ENCODE data around the gene FAM83C.

FAM83C gene

DNA sequence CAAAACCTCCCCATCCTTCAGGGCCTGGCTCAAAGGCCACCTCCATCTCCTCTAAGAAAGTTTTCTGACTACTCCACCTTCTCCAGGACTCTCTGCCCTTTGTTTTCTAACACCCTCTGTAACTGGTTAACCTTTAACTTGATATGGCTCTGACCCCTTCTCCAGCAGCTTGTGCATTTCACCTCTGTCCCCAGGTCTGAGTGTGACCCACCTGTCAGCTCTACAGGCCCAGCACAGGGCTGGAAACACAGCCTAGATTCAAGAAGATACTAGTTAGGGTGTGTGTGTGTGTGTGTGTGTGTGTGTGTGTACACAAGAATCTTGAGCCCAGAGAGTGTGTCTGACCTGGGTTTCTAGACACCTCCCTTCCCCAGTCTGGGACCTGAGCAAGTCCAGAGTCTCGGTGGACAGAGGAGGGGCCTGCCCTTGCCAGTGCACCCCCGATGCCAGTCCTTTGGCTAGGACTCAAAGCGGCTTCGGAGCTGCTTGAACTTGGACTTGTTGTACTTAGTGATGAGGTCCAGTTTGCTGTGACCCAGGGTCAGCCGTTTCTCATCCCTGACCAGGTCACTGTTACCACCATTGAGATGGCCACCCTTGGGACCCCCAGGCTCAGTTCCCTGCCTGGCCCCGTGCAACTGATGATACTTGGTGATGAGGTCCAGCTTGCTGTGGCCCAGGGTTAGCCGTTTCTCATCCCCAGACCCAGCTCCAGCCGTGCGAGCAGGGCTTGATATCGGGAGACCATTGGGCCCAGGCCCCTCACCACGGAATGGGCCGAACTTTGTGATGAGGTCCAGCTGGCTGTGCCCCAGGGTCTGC is 5.9 kb downstream of the FAM83C start:
- H3K27ac ChIP-seq: peak overlapping the region; percentile 85
- TF ChIP-seq, protein P1, sequence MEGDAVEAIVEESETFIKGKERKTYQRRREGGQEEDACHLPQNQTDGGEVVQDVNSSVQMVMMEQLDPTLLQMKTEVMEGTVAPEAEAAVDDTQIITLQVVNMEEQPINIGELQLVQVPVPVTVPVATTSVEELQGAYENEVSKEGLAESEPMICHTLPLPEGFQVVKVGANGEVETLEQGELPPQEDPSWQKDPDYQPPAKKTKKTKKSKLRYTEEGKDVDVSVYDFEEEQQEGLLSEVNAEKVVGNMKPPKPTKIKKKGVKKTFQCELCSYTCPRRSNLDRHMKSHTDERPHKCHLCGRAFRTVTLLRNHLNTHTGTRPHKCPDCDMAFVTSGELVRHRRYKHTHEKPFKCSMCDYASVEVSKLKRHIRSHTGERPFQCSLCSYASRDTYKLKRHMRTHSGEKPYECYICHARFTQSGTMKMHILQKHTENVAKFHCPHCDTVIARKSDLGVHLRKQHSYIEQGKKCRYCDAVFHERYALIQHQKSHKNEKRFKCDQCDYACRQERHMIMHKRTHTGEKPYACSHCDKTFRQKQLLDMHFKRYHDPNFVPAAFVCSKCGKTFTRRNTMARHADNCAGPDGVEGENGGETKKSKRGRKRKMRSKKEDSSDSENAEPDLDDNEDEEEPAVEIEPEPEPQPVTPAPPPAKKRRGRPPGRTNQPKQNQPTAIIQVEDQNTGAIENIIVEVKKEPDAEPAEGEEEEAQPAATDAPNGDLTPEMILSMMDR (IDR thresholded peaks at IDR 0.05): no peak
- TF ChIP-seq ZFX (IDR thresholded peaks at IDR 0.05; ENCODE audit: borderline replicate concordance): no peak

DNA sequence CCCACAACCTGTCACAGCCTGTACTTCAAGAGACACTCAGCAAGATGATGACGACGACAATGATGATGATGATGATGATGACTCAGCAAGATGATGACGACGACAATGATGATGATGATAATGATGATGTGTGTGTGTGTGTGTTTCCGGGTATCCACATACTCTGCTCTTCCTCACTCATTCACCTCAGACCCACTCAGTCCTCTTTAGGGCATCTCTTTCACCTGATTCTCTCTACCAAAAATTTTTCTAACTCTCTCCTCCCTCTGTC is 6.5 kb downstream of the FAM83C start:
- no peak for TF ChIP-seq ZFX (IDR thresholded peaks at IDR 0.05; ENCODE audit: borderline replicate concordance)
- TF ChIP-seq, protein P1 (IDR thresholded peaks at IDR 0.05): no peak
- H3K27ac ChIP-seq: peak overlapping the region; percentile 85

GRCh38 chr20:35284992-35285805 is 7.0 kb downstream of the FAM83C start:
- peak overlapping the region; percentile 85 for H3K27ac ChIP-seq

GRCh38 chr20:35284267-35284991 is 7.8 kb downstream of the FAM83C start, which contains the start of gene EIF6:
Gene EIF6 (minus strand): TSS chr20:35284772. CDS start chr20:35284487, 285 bp downstream.
- H3K27ac ChIP-seq: peak within 1 kb of the TSS; percentile 85

More at GRCh38 chr20:35284992-35285805, 7.0 kb downstream of the FAM83C start:
- TF ChIP-seq, protein P1 (IDR thresholded peaks at IDR 0.05): no peak
- TF ChIP-seq ZFX (IDR thresholded peaks at IDR 0.05; ENCODE audit: borderline replicate concordance): no peak

GRCh38 chr20:35283441-35284266 is 8.6 kb downstream of the FAM83C start:
- H3K27ac ChIP-seq: peak overlapping the region; percentile 85
- TF ChIP-seq, protein P1 (IDR thresholded peaks at IDR 0.05): no peak
- no peak for TF ChIP-seq ZFX (IDR thresholded peaks at IDR 0.05; ENCODE audit: borderline replicate concordance)

More at GRCh38 chr20:35284267-35284991, 7.8 kb downstream of the FAM83C start, which contains the start of gene EIF6:
- TF ChIP-seq, protein P1 (IDR thresholded peaks at IDR 0.05): no peak
- TF ChIP-seq ZFX (IDR thresholded peaks at IDR 0.05; ENCODE audit: borderline replicate concordance): no peak

DNA sequence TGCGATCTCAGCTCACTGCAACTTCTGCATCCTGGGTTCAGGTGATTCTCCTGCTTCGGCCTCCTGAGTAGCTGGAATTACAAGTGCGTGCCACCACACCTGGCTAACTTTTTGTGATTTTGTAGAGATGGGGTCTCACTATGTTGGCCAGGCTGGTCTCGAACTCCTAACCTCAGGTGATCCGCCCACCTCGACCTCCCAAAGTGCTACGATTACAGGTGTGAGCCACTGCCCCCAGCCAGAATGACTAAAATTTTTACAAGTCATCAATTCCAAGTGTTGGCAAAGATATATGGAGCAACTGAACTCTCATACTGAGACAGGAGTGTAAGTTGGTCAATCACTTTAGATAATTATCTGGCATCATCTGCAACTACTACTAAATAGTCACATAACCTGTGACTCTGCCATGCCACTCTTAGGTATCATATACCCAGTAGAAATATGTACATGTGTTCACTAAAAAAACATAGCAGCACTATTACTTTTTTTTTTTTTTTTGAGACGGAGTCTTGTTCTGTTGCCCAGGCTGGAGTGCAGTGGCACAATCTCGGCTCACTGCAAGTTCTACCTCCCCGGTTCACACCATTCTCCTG is 10.6 kb downstream of the FAM83C start:
- no peak overlapping the region for H3K27ac ChIP-seq
- TF ChIP-seq ZFX (IDR thresholded peaks at IDR 0.05; ENCODE audit: borderline replicate concordance): no peak
- TF ChIP-seq, protein P1 (IDR thresholded peaks at IDR 0.05): no peak
